Right lobe of liver (tissue), 4 donors: ENCODE data around the gene AMMECR1.

ENCODE experiments used
- CTCF ChIP-seq, 4 donors: fragments of 200-600 bp in 3 of 4; fragments of 450-650 bp in 1 of 4; IDR thresholded peaks; one replicate each; pipeline versions ENCODE4 v1.5.1 to v1.8.0; 2016 to 2022; ENCODE audit warnings: antibody characterized with exemption in 4 of 4, mild to moderate bottlenecking in 2 of 4
- POLR2A ChIP-seq: fragments of 450-650 bp; IDR thresholded peaks from one replicate; pipeline ENCODE4 v1.6.1; 2017; ENCODE audit warnings: antibody characterized with exemption, mild to moderate bottlenecking
- donor health status: DM: no; HTN: no; CAD: no.
- donor health status: DM: no; HTN: no; CAD: no.
- donor health status: DM: no; HTN: yes; CAD: no.

- TF ChIP-seq CTCF (IDR thresholded peaks at IDR 0.05) (no peak), POLR2A (no peak)
Observed at GRCh38 chrX:110163488-110163887, 154.4 kb downstream of the AMMECR1 start.
